H9 (cell line): Measurements from ENCODE around the gene ANGEL2. TPM values are rescaled to one million over a fixed set of nuclear protein-coding genes. Genes with fewer than 3 reads are reported as not detected.
"Not testable (repeated sequence)": the region's sequence is repeated elsewhere in the genome, so short reads cannot be mapped to it uniquely, and the experiment has no call there.

Experiments used
- DNase-seq: peaks from one replicate; pipeline ENCODE4 v3.0.0-alpha.2; 2017
- H2AFZ ChIP-seq: one replicate; pipeline ENCODE4 v1.6.1; 2013; ENCODE audit warnings: mild to moderate bottlenecking, low read length, control low read depth, moderate library complexity
- H2AK5ac ChIP-seq: 2 replicates; pipeline ENCODE4 v1.6.1; 2013; ENCODE audit warnings: low read length, control low read depth, mixed read lengths; ENCODE audit not compliant: insufficient read length
- H2BK120ac ChIP-seq: one replicate; pipeline ENCODE4 v1.6.1; 2013; ENCODE audit warnings: low read depth, mild to moderate bottlenecking, low read length, control low read depth, inconsistent platforms; ENCODE audit not compliant: poor library complexity, severe bottlenecking
- H2BK12ac ChIP-seq: 2 replicates; pipeline ENCODE4 v1.6.1; 2013; ENCODE audit warnings: low read length, control low read depth, mixed read lengths, low read depth; ENCODE audit not compliant: insufficient read length
- H2BK15ac ChIP-seq: 2 replicates; pipeline ENCODE4 v1.6.1; 2013; ENCODE audit warnings: low read depth, low read length, control low read depth
- H2BK20ac ChIP-seq: one replicate; pipeline ENCODE4 v1.6.1; 2013; ENCODE audit warnings: low read depth, mild to moderate bottlenecking, low read length, control low read depth, inconsistent platforms; ENCODE audit not compliant: poor library complexity, severe bottlenecking
- H2BK5ac ChIP-seq: 2 replicates; pipeline ENCODE4 v1.6.1; 2013; ENCODE audit warnings: low read length, control low read depth, mixed read lengths; ENCODE audit not compliant: insufficient read length
- H3K14ac ChIP-seq: 2 replicates; pipeline ENCODE4 v1.6.1; 2013; ENCODE audit warnings: low read length, control low read depth; ENCODE audit not compliant: insufficient read depth
- H3K18ac ChIP-seq: 2 replicates; pipeline ENCODE4 v1.6.1; 2013; ENCODE audit warnings: low read depth, mild to moderate bottlenecking, mixed read lengths, low read length, control low read depth; ENCODE audit not compliant: insufficient read length
- H3K23ac ChIP-seq: 2 replicates; pipeline ENCODE4 v1.6.1; 2013; ENCODE audit warnings: low read length, control low read depth, mixed read lengths, low read depth; ENCODE audit not compliant: insufficient read length
- H3K23me2 ChIP-seq: 2 replicates; pipeline ENCODE4 v1.6.1; 2013; ENCODE audit warnings: low read depth, mild to moderate bottlenecking, mixed read lengths, low read length, control low read depth; ENCODE audit not compliant: insufficient read length, poor library complexity, severe bottlenecking
- H3K27ac ChIP-seq: 2 replicates; pipeline ENCODE4 v1.5.1; 2013; ENCODE audit warnings: low read length, control low read depth, mixed read lengths, low read depth; ENCODE audit not compliant: insufficient read length
- H3K27me3 ChIP-seq: 2 replicates; pipeline ENCODE4 v1.6.1; 2013; ENCODE audit warnings: low read length, control low read depth, inconsistent platforms; ENCODE audit not compliant: insufficient read depth
- H3K4ac ChIP-seq: 2 replicates; pipeline ENCODE4 v1.6.1; 2013; ENCODE audit warnings: low read depth, mild to moderate bottlenecking, control low read depth, inconsistent platforms, low read length, moderate library complexity
- H3K4me1 ChIP-seq: 2 replicates; pipeline ENCODE4 v1.6.1; 2013; ENCODE audit warnings: low read length, control low read depth, inconsistent platforms; ENCODE audit not compliant: insufficient read depth
- H3K4me2 ChIP-seq: 2 replicates; pipeline ENCODE4 v1.6.1; 2013; ENCODE audit warnings: low read length, control low read depth, mixed read lengths; ENCODE audit not compliant: insufficient read length, insufficient read depth
- H3K56ac ChIP-seq: 2 replicates; pipeline ENCODE4 v1.6.1; 2013; ENCODE audit warnings: low read depth, mild to moderate bottlenecking, mixed read lengths, low read length, control low read depth; ENCODE audit not compliant: insufficient read length
- H3K79me1 ChIP-seq: 2 replicates; pipeline ENCODE4 v1.6.1; 2013; ENCODE audit warnings: low read depth, mild to moderate bottlenecking, moderate library complexity, low read length, control low read depth, inconsistent platforms; ENCODE audit not compliant: insufficient read depth, poor library complexity, severe bottlenecking
- H3K79me2 ChIP-seq: 2 replicates; pipeline ENCODE4 v1.6.1; 2013; ENCODE audit warnings: low read length, control low read depth, inconsistent platforms; ENCODE audit not compliant: insufficient read depth
- H3K9ac ChIP-seq: 2 replicates; pipeline ENCODE4 v1.6.1; 2013; ENCODE audit warnings: low read length, control low read depth, mixed read lengths; ENCODE audit not compliant: insufficient read length; ENCODE audit errors: extremely low read depth
- H3K9me3 ChIP-seq: one replicate; pipeline ENCODE4 v1.6.1; 2013; ENCODE audit warnings: low read depth, low read length, inconsistent platforms; ENCODE audit not compliant: control insufficient read depth
- H3T11ph ChIP-seq: one replicate; pipeline ENCODE4 v1.6.1; 2013; ENCODE audit warnings: mild to moderate bottlenecking, low read length, control low read depth, inconsistent platforms
- H4K20me1 ChIP-seq: one replicate; pipeline ENCODE4 v1.6.1; 2013; ENCODE audit not compliant: control insufficient read depth, insufficient read length, insufficient read depth
- H4K5ac ChIP-seq: 2 replicates; pipeline ENCODE4 v1.6.1; 2013; ENCODE audit warnings: low read depth, mild to moderate bottlenecking, mixed read lengths, low read length, control low read depth; ENCODE audit not compliant: insufficient read length
- H4K8ac ChIP-seq: replicated peaks from 2 replicates; pipeline ENCODE4 v1.6.1; 2013; ENCODE audit warnings: low read length, control low read depth, mixed read lengths, low read depth; ENCODE audit not compliant: insufficient read length
- H4K91ac ChIP-seq: 2 replicates; pipeline ENCODE4 v1.6.1; 2013; ENCODE audit warnings: low read depth, mild to moderate bottlenecking, moderate library complexity, mixed read lengths, low read length, control low read depth; ENCODE audit not compliant: insufficient read length
- H3K27ac Mint-ChIP-seq, 3 experiments: 2 replicates in 2 of 3; 3 replicates in 1 of 3; pipeline ENCODE4 v1.8.0; 2020 to 2021; ENCODE audit warnings: mixed read lengths in 3 of 3, mild to moderate bottlenecking in 1 of 3, moderate library complexity in 1 of 3
- H3K27me3 Mint-ChIP-seq: 2 replicates; pipeline ENCODE4 v1.8.0; 2021; ENCODE audit warnings: low read depth, mild to moderate bottlenecking, moderate library complexity, mixed read lengths
- H3K36me3 Mint-ChIP-seq, 3 experiments: 2 replicates in 2 of 3; 3 replicates in 1 of 3; pipeline ENCODE4 v1.8.0; 2020 to 2021; ENCODE audit warnings: low read depth in 3 of 3, mixed read lengths in 3 of 3; ENCODE audit not compliant: insufficient read depth in 1 of 3
- H3K4me1 Mint-ChIP-seq, 2 experiments: 2 replicates each; pipeline ENCODE4 v1.8.0; 2020; ENCODE audit warnings: mixed read lengths in 2 of 2
- H3K4me3 Mint-ChIP-seq, 2 experiments: 2 replicates in 1 of 2; 3 replicates in 1 of 2; pipeline ENCODE4 v1.8.0; 2020 to 2021; ENCODE audit warnings: mild to moderate bottlenecking in 2 of 2, mixed read lengths in 2 of 2, moderate library complexity in 1 of 2
- H3K9me3 Mint-ChIP-seq, 2 experiments: 2 replicates in 1 of 2; 3 replicates in 1 of 2; pipeline ENCODE4 v1.8.0; 2020; ENCODE audit warnings: mild to moderate bottlenecking in 2 of 2, mixed read lengths in 2 of 2, moderate library complexity in 1 of 2
- WGBS: extraction: QIAGEN DNeasy Blood & Tissue Kit; methylation state at CpG from one replicate; pipeline ENCODE4 v1.1.7; 2013; ENCODE audit warnings: missing lambda C conversion rate, low lambda C conversion rate, mixed read lengths; ENCODE audit not compliant: insufficient read length; ENCODE audit errors: extremely low coverage; 5-methylcytosine and 5-hydroxymethylcytosine counted together
- total RNA-seq: library from RNA; stranded (reverse); gene quantifications from 2 replicates; pipeline ENCODE4 v1.2.1, GENCODE V29; 2021
- TF ChIP-seq, protein P1 (sequence below): fragments of 200-600 bp; sonication (generic); conservative IDR thresholded peaks from 3 replicates; pipeline ENCODE4 v1.8.0; 2021; ENCODE audit warnings: antibody characterized with exemption, mild to moderate bottlenecking

The ANGEL2 gene
- total RNA-seq, 1 experiment from 2014 or later: 47.8 TPM

DNA sequence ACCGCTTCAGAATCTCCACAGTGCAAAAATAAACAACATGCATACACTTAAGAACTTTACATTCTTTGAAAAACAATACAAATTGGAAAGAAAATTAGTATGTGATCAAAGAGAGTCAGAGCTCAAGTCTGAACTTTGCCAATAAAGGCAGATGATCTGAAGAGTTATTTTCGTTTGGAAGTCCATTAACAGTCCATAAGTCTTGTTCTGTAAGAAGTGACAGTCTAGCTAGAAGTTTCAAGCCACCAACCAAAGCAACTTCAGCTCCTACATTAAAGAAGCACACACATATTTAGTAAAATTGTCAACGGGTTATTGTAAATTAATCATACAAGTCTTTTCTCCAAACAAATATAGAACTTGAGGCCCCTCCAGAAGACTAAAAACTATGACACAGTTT is 20.7 kb downstream of the ANGEL2 start:
- Histone ChIP-seq H3K9ac (no peak overlapping the region), H3K9me3 (no peaks in the 10 kb centered on the region), H3K79me2 (no peaks in the 10 kb centered on the region), H4K91ac (no peak overlapping the region), H3K14ac (no peak overlapping the region), H4K5ac (no peak overlapping the region), H3K27me3 (no peaks in the 10 kb centered on the region), H3K27ac (no peak overlapping the region), H2BK15ac (no peak overlapping the region), H2BK20ac (no peak overlapping the region), H4K8ac (no peak overlapping the region), H3K23me2 (no peaks in the 10 kb centered on the region), H3K4me2 (no peak overlapping the region), H2AFZ (no peak overlapping the region), H4K20me1 (no peaks in the 10 kb centered on the region), H2BK5ac (no peak overlapping the region), H3K79me1 (no peaks in the 10 kb centered on the region), H3K4ac (no peak overlapping the region), H3K4me1 (no peaks in the 10 kb centered on the region; the same call in 1 of the 2 replicates), H2BK120ac (no peak overlapping the region), H3K56ac (no peak overlapping the region), H3K18ac (no peak overlapping the region), H3T11ph (no peak overlapping the region), H2AK5ac (no peak overlapping the region), H3K23ac (no peak overlapping the region), H2BK12ac (no peak overlapping the region)
- H3K4me1 Mint-ChIP-seq: peaks cover 2 to 4% of the 10 kb centered on the region in 2 experiments; a peak in 3 of 4 replicates
- no peak overlapping the region for H3K4me3 Mint-ChIP-seq
- no CpG with 5 or more reads among the region's 3 CpGs for WGBS
- peaks cover 22 to 56% (median 41%) of the 10 kb centered on the region in 3 experiments for H3K36me3 Mint-ChIP-seq
- H3K9me3 Mint-ChIP-seq: no peaks in the 10 kb centered on the region
- no peaks in the 10 kb centered on the region for H3K27me3 Mint-ChIP-seq
- peak overlapping the region in 1 of 3 experiments; percentile 59; a peak in 1 of 7 replicates for H3K27ac Mint-ChIP-seq
- TF ChIP-seq, protein P1, sequence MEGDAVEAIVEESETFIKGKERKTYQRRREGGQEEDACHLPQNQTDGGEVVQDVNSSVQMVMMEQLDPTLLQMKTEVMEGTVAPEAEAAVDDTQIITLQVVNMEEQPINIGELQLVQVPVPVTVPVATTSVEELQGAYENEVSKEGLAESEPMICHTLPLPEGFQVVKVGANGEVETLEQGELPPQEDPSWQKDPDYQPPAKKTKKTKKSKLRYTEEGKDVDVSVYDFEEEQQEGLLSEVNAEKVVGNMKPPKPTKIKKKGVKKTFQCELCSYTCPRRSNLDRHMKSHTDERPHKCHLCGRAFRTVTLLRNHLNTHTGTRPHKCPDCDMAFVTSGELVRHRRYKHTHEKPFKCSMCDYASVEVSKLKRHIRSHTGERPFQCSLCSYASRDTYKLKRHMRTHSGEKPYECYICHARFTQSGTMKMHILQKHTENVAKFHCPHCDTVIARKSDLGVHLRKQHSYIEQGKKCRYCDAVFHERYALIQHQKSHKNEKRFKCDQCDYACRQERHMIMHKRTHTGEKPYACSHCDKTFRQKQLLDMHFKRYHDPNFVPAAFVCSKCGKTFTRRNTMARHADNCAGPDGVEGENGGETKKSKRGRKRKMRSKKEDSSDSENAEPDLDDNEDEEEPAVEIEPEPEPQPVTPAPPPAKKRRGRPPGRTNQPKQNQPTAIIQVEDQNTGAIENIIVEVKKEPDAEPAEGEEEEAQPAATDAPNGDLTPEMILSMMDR: no peak
- DNase-seq: no peak

DNA sequence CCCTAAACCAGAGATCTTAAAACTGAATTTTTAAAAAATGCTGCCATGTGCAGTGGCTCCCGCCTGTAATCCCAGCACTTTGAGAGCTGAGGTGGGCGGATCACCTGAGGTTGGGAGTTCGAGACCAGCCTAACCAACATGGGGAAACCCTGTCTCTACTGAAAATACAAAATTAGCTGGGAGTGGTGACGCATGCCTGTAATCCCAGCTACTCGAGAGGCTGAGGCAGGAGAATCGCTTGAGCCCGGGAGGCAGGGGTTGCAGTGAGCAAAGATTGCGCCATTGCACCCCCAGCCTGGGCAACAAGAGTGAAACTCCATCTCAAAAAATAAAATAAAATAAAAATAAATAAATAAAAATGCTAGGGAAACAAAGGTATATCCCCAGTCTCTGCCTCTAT is 21.7 kb downstream of the ANGEL2 start:
- not testable (repeated sequence) for H3K27me3 ChIP-seq, H2BK120ac ChIP-seq, DNase-seq, H3K9me3 Mint-ChIP-seq, H3K23me2 ChIP-seq, H3K4me2 ChIP-seq, H3K4ac ChIP-seq, H4K5ac ChIP-seq, H2AFZ ChIP-seq, H4K20me1 ChIP-seq, H3T11ph ChIP-seq, H2AK5ac ChIP-seq, H2BK20ac ChIP-seq, H3K56ac ChIP-seq, H3K9me3 ChIP-seq, H3K27ac ChIP-seq, H3K14ac ChIP-seq, H3K4me1 ChIP-seq, H2BK12ac ChIP-seq, H3K79me2 ChIP-seq, H4K91ac ChIP-seq, H2BK5ac ChIP-seq, H3K4me1 Mint-ChIP-seq, H4K8ac ChIP-seq, H3K79me1 ChIP-seq, H3K18ac ChIP-seq, H3K9ac ChIP-seq, H3K27me3 Mint-ChIP-seq, H2BK15ac ChIP-seq, H3K4me3 Mint-ChIP-seq, H3K23ac ChIP-seq
- Mint-ChIP-seq H3K27ac (peak overlapping the region in 1 of 3 experiments; percentile 78; a peak in 1 of 7 replicates), H3K36me3 (peaks cover 21 to 59% (median 41%) of the 10 kb centered on the region in 3 experiments)
- WGBS: no CpG with 5 or more reads among the region's 8 CpGs
